NCI-H1092 treated with DMSO at 0.1 percent for 48 hours (cell line): Measurements from ENCODE around the gene CSNK2A2.
A peak's percentile ranks its signal among the peaks of the same experiment; 100 is the strongest.

Source experiments
- DNase-seq: peaks from one replicate; lab custom pipeline; 2025; lab: John Stamatoyannopoulos, UW

CSNK2A2 gene

GRCh38 chr16:58198022-58198683 lies at the start of gene CSNK2A2:
CSNK2A2 (minus strand) TSS chr16:58198106; CDS start chr16:58197736, 370 bp downstream.
- DNase-seq, result peak; percentile 24

DNA sequence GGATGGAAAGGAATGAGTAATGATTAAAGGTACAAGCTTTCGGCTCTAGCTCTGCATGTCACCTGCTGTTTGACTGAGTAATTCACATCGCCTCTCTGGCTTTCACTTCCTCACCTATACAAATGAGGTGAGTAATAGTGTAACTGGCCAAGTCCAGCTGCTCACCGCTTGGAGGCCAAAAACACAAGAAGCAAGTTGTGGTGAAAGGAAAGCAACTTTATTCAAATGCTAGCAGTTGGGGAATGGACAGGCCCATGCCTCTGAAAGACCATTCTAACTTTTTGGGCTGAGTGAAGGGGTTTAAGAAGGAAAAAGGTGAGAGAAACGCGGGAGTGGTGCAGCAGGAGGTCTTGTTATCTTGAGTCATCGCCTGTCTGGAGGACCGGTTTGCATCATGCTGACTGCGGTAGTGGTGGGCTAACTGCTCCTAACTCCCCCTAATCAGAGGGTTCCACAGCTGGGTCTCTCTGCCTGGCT lies 45.7 kb upstream of the CSNK2A2 start:
- no peak for DNase-seq

DNA sequence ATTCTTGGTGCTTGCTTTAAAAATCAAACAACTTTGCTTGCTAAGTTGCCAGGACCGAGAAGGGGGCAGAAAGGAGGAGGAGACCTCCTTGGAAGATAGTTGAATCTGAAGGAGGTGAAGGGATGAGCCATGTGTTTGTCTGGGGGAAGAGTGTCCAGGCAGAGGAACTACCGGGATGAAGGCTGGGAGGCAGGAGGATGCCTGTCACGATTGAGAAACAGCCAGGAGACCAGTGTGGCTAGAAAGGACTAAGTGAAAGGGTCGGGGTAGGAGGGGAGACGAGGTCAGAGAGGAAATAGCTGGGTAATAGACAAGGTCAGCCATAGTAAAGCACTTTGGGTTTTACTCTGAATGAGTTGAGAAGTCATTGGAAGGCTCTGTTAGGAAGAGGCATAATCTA lies 38.9 kb upstream of the CSNK2A2 start:
- no peak for DNase-seq

GRCh38 chr16:58236231-58236690 lies 38.4 kb upstream of the CSNK2A2 start:
- peak; percentile 65 for DNase-seq

DNA sequence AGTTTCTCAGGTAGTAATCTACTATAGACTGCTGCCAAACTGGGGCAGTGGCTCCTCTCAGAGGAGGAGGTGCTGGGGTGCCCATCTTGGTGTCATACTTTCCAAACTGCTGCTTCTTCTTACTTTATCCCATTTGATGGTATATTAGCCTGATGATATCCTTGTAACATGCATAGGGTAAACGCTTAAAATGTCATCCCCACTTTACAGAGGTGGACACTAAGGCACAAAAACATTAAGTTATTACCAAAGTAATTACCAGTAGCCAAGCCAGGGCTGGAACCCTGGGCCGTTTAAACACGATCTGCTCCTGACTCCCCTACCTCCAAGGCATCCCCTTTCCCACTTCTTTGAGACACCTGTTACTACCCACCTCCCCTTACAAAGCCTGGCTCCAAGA lies 37.8 kb upstream of the CSNK2A2 start:
- DNase-seq, result no peak

DNA sequence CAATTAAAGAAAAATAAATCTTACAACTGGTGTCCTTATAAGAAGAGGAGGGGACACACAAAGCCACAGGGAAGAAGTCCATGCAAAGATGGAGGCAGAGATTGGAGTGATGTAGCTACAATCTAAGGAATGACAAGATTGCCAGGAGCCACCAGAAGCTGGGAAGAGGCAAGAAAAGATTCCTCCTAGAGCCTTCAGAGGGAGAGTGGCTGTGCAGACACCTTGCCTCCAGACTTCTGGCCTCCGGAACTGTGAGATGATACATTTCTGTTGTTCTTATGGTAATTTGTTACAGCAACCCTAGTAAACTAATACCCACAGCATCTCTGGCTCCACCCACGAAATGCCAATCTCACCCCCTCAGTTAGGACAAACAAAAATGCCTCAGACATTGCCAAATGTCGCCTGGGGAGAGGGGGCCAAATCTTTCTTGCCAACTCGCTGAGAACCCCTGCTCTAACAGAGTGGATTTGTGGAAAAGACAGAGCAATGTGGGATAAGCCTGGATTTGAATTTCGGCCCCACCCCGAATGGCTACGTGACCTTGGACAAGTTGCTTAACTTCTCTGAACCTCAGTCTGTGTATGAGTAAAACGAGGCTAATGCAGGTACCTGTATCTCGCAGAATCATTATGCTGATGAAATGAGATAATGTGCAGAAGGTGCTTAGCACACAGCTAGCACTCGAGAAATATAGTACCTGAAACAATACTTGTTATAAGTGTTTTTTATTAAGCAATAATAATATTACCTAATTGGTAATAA lies 37.1 kb upstream of the CSNK2A2 start:
- no peak for DNase-seq

GRCh38 chr16:58230259-58230658 lies 32.4 kb upstream of the CSNK2A2 start:
- no peak for DNase-seq

DNA sequence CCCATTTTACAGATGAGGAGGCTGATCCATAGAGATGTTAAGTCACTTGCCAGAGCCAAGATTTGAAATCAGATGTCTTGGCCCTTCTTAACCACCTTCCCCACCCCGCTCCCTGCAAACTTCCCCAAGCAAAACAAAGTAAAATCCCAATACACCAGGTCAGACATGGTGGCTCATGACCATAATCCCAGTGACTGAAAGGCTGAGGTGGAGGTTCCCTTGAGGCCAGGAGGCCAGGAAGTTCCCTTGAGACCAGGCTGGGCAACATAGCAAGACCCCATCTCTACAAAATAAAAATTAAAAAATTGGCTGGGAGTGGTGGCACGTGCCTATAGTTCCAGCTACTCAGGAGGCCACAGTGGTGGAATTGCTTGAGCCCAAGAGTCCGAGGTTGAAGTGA lies 28.9 kb upstream of the CSNK2A2 start:
- no peak for DNase-seq

DNA sequence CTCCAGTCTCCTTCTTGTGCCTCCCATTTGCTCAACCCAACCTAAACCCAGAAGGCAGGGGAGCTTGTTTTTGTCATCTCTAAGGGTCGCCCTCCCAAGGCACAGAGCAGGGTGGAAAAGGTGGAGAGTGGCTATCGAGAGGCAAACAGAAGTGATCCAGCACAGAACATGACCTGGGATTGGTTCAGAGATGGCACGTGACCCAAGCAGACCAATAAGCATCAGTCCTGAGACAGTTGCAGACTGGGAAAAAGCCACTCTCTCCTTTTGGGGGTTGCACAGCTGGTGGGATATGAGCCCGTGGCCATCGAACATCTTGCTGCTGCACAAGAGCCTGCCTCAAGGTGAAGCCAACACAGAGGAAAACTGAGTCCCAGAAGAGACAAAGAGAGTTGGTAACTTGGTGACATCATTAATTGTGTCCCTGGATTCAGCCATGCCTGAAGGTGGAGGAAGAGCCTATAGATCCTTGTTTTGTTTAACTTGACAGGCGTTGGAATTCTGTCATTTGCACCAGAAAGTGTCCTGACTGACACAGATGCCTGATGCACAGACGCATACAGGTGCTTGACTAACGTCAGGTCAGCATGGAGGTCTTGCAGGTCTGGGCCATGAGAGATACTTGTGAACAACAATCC lies 28.2 kb upstream of the CSNK2A2 start:
- DNase-seq, result no peak

DNA sequence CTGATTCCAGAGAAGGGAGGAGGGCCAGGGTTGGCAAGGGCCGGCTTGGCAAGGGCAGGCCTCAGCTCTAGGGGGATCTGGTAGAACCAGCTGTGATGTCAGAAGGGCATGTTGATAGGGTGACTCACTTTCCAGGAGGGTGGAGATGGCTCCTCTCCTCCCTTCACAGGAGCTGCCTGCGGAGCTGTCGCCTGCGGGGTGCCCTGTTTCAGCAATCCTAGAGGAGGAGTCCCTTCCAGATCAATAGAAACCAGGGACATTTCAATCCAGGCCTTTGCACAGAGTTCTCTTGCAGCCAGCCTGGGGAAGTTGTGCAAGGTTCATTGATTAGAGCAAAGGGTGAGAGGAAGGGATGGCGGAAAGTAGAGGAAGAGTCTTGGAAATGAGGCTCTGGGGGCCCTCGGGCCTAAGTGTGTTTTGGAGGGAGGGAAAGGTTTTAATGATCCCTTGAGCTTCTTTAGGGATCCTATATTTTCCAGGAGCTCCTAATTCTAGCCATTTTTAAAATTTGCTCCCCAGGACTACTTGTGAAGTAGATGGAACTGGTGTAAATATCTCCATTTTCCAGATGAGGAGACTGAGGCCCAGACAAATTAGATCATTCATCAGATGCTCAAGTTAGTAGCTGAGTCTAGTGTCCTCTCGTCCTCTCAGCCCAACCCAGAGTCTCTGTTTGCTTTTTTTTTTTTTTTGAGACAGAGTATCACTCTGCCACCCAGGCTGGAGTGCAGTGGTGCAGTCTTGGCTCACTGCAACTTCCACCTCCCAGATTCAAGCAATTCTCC lies 24.8 kb upstream of the CSNK2A2 start:
- DNase-seq, result no peak

GRCh38 chr16:58219432-58219831 lies 21.5 kb upstream of the CSNK2A2 start:
- no peak for DNase-seq

DNA sequence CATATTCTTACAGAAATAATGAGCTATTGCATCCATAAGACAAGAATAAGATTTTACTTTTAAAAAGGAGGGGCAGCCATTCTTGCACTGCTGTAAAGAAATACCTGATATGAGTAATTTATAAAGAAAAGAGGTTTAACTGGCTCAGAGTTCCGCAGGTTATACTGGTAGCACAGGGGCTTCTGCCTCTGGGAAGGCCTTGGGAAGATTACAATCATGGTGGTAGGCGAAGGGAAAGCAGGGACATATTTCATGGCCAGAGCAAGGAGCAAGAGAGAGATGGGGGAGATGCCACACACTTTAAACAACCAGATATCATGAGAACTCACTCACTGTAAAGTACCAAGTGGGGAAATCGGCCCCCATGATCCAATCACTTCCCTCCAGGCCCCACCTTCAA lies 20.9 kb upstream of the CSNK2A2 start:
- DNase-seq, result no peak

DNA sequence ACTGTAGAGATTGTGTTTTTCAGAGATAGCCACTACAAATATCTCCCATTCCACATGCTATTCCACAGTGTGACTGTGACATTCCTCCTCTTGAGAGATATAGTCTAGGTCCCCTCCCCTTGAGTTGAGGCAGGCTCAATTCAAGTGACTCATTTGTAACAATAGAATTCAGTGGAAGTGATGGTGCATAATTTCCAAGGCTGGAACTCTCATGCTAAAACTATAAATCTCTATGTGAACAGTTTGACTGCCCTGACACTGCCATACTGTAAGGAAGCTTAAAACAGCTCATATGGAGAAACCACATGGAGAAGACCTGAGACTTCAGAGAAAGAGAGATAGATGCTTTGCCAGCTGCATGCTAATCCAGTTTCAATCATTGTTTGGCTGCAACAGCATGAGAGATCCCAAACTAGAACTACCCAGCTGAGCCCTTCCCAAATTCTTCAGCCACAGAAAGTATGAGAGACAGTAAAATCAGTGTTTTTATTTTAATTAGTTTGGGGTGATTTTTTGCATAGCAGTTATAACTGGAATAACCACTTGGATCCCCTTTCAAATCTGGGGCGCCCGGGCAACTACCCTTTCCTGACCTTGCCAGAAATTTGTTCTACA lies 19.5 kb upstream of the CSNK2A2 start:
- no peak for DNase-seq

- DNase-seq, result no peak
These were observed 15.1 kb upstream of the CSNK2A2 start for GRCh38 chr16:58212824-58213655.

GRCh38 chr16:58211846-58212245 lies 13.9 kb upstream of the CSNK2A2 start:
- DNase-seq, result no peak

- DNase-seq, result no peak
These were observed 13.3 kb upstream of the CSNK2A2 start for GRCh38 chr16:58211245-58211644.

DNA sequence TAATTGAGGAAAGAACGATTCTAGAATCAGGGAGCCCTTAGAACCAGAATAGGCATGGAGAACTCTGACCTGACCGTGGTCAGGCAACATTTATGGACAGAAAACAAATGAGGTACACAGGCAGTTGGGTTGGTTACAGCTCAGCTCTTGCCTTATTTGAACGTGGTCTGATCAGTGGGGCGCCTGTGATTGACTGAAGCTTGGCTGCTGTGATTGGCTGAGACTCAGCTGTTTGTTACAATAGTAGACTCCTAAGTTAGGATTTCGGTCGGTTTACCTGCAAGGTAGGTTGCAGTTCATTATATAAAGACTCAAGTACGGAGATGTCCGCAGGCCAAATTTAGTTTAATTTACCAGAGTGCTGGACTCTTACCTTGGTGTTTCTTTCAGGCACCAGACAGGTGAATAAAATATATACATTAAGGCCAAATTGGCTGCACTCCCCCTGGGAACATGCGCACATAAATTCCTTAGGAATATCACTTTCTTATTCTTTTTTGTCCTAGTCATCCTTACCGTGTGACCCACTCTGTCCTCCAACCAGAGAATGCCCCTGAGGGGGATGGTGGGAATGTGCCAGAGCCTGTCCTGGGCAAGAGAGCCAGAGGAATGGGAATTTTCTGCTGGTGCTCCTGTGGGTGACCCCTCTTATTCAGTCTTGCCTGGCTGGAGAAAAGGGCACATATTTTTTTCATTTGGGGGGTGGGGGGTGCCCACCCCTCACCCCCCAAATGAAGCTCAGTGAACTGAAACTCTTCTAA lies 7.5 kb upstream of the CSNK2A2 start:
- no peak for DNase-seq

DNA sequence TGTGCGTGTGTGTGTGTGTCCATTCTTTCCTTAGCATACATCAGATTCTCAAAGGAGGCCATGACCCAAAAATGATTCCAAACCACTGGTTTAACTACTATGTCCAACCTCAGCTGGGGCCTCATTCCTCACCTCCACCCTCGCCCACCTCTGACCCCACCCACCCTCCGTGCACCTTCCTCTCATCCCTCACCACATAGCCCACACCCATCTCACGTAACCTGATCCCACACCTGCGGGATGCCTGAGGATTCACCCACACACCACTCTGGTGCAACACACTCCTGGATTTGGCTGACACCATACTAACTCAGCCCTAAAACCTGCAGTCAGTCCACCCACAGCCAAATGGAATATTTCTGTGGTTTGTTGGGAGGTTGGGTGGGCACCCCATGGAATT lies 3.3 kb upstream of the CSNK2A2 start:
- DNase-seq, result no peak

GRCh38 chr16:58200004-58200797 lies 2.3 kb upstream of the CSNK2A2 start:
- no peak for DNase-seq
